NOMO-1 (cell line): ENCODE measurements around the gene GNGT1.
"Not testable (repeated sequence)": the region's sequence is repeated elsewhere in the genome, so short reads cannot be mapped to it uniquely, and the experiment has no call there.

Source experiments
- DNase-seq, 2 experiments: peaks; one replicate each; lab custom pipeline; 2025; ENCODE audit not compliant: unreplicated experiment in 2 of 2; lab: John Stamatoyannopoulos, UW

GNGT1 gene

DNA sequence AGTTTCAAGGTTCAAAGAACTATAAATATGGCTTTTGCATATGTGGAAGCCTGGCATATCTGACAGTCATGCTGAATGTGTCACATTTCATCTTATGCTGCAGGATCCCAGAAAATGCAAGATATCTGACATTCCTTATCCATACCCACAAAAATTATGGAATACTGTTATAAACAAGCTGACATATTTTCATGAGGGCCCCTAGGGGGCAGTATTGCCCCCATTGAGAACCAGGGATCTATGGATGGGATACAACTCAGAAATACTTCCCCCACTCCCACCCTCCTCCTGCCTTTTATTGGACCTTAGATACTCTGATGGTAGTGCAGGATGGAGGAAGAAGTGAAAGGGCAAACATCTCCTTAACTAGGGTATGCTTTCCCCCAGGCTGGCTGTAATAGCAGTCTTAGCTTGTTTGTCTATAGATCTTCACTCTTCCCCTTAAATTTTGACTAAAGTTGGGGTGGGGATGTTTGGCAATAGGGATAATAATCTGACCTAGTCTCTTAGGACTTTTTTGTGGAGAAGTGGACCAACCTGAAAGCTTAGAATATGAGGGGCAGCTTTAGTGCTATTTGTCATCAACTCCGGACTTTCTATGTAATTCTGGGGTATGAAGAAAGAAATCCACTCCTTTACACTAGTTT lies 3.5 kb upstream of the GNGT1 start:
- DNase-seq: peak; percentile 15 to 53

DNA sequence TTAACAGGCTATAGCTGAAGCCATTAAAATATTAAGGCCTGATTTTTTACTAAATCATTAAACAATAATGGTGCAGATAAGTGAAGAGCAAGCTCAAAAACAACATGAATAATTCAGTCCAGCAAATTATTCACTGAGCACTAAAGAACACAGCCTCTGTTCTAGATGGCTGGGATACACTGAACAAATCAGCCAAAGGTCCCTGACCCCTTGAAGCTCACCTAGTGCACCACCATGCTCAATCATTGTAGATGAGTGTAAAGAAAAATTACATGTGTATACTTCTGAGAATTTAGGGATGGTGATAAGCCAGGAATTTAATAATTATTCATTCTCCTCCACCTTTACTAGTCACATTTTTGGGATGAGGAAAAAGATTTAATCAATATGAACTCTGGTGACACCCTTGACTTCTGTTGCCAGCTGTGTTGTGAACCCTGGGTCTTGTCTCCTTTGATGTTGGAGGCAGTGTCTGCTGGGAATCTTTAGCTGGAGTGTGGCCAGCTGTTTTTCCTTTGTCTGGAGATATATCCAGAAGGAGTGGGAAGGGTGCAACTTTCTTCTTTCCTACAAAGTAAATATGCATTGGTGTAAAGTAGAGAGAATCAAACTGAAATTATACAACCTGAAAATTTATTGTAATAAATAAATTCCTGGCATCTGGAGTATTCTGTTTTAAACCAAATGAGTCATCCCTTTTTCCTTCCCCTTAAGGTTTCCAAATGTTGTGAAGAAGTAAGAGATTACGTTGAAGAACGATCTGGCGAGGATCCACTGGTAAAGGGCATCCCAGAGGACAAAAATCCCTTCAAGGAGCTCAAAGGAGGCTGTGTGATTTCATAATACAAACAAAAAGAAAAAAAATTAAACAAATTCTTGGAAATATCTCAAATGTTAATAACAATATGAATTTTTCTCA lies 4.0 kb downstream of the GNGT1 start:
- no peak for DNase-seq

DNA sequence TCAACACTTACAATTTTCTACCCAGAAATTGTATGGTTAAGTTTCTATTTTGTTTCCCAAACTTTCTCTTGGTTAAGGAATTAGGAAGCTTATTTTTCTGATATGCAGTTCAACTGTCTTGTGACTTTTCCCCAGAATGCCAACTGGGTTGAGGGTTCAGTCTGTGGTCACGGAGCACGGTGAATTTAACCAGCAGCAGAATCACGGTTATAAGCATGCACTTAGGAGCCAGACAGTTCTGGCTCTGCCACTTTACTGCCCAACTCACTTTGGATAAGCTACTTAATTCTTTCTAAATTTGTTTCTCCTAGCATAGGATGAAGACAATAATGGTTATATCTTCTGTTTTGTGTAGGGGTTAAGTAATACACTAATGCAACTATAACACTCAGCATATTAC lies 4.9 kb downstream of the GNGT1 start:
- not testable (repeated sequence) for DNase-seq

GRCh38 chr7:93911661-93912060 lies 5.3 kb downstream of the GNGT1 start:
- not testable (repeated sequence) for DNase-seq

DNA sequence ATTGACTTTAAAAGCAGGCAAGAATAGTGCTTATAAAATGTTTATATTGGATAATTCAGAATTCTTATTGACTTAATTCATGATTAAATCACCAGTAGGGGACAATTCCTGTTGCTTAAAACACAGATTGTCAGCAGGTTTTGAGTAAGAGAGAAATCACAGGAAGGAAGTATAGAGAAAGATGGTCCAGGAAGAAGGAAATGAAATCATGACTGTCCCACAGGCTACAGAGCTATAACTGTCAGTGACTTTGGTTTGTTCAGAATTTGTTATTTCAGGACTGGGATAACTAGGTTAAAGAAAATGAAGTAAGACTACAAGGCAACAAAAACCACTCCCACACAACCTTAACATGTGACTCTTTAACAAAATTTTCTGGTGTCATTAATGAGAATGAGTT lies 6.8 kb downstream of the GNGT1 start:
- peak in 1 of 2 experiments; percentile 35 for DNase-seq

- DNase-seq: no peak
Observed at GRCh38 chr7:93914581-93915066, 8.3 kb downstream of the GNGT1 start.

DNA sequence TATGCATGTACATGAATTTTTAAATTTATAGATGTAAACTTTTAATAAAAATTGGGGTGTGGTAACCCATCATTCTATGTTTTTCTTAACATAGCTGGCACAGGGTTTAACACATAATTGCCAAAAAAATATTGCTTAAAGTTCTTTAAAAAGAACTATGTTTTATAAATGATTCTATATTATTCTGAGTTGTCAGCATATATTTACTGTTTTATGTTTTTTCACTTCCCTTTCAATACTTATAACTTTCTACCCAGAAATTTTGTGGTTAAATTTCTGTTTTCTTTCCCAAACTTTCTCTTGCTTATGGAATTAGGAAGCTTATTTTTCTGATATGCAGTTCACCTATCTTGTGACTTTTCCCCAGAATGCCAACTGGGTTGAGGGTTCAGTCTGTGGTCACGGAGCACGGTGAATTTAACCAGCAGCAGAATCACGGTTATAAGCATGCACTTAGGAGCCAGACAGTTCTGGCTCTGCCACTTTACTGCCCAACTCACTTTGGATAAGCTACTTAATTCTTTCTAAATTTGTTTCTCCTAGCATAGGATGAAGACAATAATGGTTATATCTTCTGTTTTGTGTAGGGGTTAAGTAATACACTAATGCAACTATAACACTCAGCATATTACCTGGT lies 9.0 kb downstream of the GNGT1 start:
- not testable (repeated sequence) for DNase-seq

- not testable (repeated sequence) for DNase-seq
Observed at GRCh38 chr7:93915888-93916287, 9.5 kb downstream of the GNGT1 start.

DNA sequence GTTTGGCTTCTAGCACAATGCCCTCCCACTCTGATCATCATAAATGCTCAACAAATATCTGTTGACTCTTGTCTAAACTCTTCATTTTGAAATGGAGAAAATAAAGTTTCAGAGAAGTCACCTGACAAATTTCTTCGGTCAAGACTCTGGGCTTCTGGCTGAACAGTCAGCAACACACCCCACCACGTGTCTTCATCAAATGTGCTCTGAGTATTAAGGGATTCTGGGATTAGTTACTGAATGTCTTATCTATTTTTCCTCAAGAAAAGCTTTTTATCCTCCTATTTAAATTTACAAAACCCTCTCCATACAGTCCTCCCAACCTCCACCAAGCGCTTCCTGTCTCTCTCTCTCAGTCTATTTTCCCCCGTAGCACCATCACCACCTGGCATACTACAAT lies 9.9 kb downstream of the GNGT1 start:
- DNase-seq: not testable (repeated sequence)

GRCh38 chr7:93920496-93921182 lies 14.3 kb downstream of the GNGT1 start:
- no peak for DNase-seq

DNA sequence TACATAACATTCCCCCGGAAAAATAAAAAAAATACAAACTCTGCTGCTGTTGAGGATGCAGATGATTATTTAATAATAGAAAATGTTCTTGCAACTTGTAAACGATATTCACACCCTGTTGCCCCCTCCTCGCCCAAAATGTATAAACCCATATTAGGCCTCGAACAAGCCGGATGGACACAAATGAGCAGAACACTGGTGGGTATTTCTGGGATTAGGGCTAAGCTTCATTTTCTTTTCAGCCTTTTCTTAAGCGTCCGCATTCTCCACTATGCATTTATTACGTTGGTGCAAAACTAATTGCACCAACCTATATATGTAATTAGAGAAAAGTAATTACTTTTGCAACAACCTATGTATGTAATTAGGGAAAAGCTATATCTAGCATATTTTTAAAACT lies 14.8 kb downstream of the GNGT1 start:
- no peak for DNase-seq

GRCh38 chr7:93921607-93922566 lies 15.5 kb downstream of the GNGT1 start, which contains the start of gene GNG11:
TSS of gene GNG11 (plus strand) at chr7:93921735. CDS start at chr7:93922138, 403 bp downstream.
- peak; percentile 58 to 66 for DNase-seq

DNA sequence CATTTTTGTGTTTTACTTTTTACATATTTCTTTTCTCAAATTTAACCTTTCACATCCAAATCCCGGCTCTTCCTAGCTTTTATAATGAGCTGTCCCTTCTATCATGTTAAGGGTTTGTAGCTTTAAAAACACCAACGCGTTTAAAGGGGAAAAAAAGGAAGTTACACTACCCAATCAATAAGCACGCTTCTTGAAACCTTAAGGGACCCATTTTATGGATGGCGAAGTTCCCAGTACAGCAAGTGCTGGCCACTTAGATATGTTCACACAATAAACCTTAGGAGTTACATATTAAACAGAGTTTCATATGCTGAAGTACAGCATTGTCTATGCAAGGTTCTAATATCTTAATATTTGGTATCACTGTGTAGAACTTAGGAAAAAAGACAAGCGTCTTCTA lies 16.9 kb downstream of the GNGT1 start:
- peak in 1 of 2 experiments; percentile 25 for DNase-seq

DNA sequence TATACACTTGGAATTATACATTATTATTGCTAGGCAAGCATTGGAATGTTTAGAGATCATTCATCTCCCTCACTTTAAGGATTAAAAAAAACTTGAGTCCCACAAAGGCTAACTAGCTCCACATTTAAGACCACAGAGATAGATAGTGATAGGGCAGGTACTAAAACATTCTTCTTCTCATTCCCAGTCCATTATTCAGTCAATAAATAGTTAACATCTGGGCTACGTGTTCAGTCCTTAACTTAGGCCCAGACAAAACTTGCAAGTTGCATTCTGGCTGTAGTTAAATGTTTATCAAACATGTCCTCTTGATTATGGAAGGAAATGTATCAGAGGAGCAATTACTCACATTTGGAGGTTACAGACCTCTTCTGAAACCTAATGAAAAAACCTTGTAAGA lies 17.6 kb downstream of the GNGT1 start:
- no peak for DNase-seq

DNA sequence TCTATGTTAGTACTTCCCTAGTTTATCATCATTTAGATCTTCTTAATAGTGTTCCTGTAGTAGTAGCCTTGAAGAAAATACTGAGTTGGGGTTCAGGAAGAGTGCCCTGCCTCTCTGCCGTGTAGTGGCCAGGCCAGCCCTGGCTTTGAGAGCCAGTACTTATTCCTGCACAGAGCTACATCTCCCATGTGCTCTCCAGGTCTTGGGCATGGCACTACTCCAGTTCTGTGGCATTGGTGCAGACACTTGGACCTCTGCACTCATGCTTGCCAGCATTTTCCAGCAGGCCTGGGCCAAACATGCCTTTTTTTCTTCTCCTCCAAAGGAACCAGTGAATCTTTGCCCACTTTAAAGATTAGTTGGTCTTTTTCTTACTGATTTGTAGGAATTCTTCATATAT lies 20.4 kb downstream of the GNGT1 start:
- DNase-seq: no peak

- DNase-seq: no peak
Observed at GRCh38 chr7:93927585-93927984, 21.2 kb downstream of the GNGT1 start.

DNA sequence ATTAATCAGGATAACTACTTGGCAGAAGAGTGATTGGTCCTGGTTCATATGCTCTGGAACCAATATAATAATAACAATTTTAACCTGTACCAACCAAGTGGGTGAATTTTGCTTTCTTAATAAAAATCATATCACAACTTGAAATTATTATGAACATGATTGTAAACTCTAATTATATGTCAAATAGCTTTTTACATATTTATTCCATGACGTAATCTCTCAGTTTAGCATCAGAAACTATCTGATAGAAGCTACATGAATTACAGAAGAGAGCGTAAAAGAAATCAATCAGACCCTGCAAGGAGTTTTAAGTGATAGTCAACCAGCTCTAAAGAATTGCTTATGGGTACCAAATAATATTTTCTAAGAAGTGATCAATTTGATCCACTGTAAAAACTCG lies 25.3 kb downstream of the GNGT1 start:
- DNase-seq: no peak

DNA sequence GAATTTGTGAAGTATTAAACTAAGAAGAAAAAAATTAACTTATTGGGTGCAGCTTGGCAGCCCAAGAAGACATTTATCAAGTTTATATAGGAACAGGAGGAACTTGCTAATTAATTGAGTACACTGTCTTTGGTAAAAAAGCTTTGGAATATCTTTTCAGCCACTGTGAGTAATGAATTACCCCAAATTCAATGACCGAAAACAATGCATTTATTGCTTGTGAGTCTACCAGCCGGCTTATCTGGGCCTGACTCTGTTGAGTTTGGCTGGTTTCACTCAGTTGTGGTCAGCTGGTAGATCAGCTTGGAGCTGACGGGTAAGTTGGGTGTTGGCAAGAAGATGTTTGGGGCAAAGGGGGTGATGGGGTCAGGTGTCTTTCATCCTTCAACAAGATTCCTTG lies 26.8 kb downstream of the GNGT1 start:
- no peak for DNase-seq

DNA sequence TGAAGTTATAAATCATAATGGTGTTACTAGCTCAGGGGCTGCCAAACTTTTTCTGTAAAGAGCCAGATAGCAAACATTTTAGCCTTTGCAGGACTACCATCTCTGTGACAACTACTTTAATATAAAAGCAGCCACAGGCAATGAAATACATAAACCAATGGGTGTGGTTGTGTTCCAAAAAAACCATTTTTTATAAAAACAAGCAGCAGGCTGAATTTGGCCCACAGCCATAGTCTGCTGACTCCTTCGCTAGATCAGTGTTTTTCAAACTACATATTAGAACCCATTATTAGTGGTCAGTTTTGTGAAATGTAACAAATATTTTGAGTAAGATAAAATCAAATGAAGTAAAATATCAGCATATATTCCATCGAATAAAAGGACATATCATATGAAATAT lies 28.7 kb downstream of the GNGT1 start:
- no peak for DNase-seq

GRCh38 chr7:93937818-93938217 lies 31.5 kb downstream of the GNGT1 start:
- no peak for DNase-seq
